GM21576 (cell line): ENCODE results near the gene HNRNPUL2.

ENCODE experiments used
- ATAC-seq: cut with Tn5 transposase; IDR thresholded peaks from one replicate; pipeline ENCODE4 v1.9.1; 2021; ENCODE audit warnings: mild to moderate bottlenecking, moderate library complexity; ENCODE audit not compliant: unreplicated experiment

The HNRNPUL2 gene

DNA sequence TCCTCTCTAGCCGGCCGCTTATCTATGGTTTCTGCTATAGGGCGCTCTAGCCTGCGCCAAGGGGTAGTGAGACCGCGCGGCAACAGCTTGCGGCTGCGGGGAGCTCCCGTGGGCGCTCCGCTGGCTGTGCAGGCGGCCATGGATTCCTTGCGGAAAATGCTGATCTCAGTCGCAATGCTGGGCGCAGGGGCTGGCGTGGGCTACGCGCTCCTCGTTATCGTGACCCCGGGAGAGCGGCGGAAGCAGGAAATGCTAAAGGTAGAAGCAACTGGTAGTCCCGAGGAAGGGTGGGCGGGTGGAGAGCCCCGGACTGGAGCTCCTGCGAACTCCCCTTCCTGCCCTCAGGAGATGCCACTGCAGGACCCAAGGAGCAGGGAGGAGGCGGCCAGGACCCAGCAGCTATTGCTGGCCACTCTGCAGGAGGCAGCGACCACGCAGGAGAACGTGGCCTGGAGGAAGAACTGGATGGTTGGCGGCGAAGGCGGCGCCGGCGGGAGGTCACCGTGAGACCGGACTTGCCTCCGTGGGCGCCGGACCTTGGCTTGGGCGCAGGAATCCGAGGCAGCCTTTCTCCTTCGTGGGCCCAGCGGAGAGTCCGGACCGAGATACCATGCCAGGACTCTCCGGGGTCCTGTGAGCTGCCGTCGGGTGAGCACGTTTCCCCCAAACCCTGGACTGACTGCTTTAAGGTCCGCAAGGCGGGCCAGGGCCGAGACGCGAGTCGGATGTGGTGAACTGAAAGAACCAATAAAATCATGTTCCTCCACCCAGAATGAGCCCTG, 55.5 kb downstream of the HNRNPUL2 start, which contains the start of the genes LBHD1 and UQCC3:
TSS of gene LBHD1 (minus strand) at position 660 of the 782 bp plus-strand sequence. CDS start 2,236 bp downstream, outside the sequence.
TSS of gene UQCC3 (plus strand) at position 66 of the 782 bp plus-strand sequence. CDS start at position 139, 73 bp downstream.
- peak; percentile 51 for ATAC-seq

- no peak for ATAC-seq
Measured at GRCh38 chr11:62671236-62671607, 56.0 kb downstream of the HNRNPUL2 start.

DNA sequence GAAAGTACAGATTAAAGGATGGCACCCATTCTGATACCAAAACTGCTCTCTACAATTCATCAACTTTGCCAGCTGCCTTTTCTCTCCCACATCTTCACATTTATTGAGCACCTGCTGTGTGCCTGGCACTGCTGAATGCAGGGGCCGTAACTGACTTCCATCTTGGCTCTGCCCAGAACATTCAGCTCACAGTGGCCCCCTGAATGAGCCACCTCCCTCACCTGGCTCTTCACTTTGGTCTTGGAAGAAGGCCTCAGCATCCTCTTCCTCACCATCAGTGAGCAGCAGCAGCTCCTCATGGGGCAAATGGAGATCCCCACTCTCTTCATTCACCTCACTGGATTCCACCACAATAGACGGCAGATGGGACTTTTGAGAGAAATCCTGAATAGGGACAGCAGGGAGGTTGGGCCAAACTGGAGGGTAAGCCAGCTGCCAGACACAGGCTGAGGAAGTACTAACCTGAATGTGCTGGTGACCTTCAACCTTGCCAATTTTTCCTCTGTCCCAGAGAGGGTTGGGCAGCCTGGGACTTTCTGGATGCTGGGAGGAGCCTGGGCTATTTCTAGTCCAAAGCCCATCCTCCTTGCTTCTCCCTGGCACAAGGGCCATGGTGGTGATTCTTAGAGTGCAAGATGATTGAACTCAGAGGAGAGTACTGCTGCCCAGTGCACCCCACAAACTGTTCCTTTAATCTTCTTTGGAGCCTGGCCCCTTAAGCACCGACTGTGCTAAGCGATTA, 57.7 kb downstream of the HNRNPUL2 start:
- no peak for ATAC-seq

GRCh38 chr11:62667460-62667859, 59.8 kb downstream of the HNRNPUL2 start:
- no peak for ATAC-seq

DNA sequence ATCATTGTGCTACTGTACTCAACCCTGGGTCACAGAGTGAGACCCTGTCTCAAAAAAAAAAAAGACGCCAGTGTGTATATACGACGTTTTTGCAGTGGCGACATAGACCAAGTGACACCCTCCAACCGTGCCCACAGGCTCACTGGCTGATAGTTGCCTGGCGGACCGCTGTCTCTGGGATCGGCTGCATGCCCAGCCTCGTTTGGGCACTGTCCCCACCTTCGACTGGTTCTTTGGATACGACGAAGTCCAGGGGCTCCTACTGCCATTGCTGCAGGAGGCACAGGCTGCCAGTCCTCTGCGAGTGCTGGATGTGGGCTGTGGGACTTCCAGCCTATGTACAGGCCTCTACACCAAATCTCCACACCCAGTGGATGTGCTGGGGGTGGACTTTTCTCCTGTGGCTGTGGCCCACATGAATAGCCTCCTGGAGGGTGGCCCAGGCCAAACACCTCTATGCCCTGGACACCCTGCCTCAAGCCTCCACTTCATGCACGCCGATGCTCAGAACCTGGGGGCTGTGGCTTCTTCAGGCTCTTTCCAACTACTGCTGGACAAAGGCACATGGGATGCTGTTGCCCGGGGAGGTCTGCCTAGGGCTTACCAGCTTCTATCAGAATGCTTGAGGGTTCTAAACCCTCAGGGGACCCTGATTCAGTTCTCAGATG, 60.9 kb downstream of the HNRNPUL2 start:
- no peak for ATAC-seq

GRCh38 chr11:62665599-62666258, 61.5 kb downstream of the HNRNPUL2 start:
- peak; percentile 28 for ATAC-seq

DNA sequence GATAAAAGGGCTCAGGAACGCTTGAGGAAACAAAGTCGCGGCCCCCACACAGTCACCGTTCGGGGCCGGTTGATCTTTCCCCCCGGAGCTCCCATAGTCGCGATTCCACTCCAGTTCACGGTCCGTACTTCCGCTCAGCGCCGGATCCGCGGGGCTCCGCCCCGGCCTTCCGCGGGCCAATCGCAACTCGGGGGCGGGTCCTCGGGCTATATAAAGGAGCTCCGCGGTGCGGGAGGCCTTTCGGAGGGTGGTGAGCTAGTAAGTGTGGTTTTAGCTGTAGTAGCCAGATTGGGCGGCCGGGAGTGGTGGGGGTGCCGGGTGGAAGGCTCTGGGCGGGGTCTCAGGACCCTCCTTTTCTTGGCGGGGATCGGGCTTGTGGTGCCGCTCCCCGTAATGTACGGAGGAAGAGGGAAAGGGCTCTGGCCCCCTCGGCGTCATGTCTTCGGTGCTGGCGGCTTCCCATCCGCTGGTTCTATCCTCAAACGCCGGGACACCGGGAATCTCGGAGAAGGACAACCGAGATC, 62.1 kb downstream of the HNRNPUL2 start, which contains the start of the genes C11orf98 and CSKMT:
TSS of gene C11orf98 (minus strand) at position 136 of the 524 bp plus-strand sequence. CDS start at position 95, 41 bp downstream.
TSS of gene CSKMT (plus strand) at position 238 of the 524 bp plus-strand sequence. CDS start 568 bp downstream, outside the sequence.
- peak; percentile 60 for ATAC-seq

GRCh38 chr11:62664405-62665074, 62.7 kb downstream of the HNRNPUL2 start:
- ATAC-seq: peak; percentile 30
